AG04450 (cell line): Measurements from ENCODE around the gene KRTAP4-7. TPM values are rescaled to one million over a fixed set of nuclear protein-coding genes. Genes with fewer than 3 reads are reported as not detected.
"Not testable (repeated sequence)": the region's sequence is repeated elsewhere in the genome, so short reads cannot be mapped to it uniquely, and the experiment has no call there.

ENCODE experiments used
- CTCF ChIA-PET: fragments of 300-600, 350-600 bp; formaldehyde crosslinking; extraction: SDS; loops from one replicate; lab custom pipeline; 2022; ENCODE audit warnings: antibody characterized with exemption, inconsistent platforms; lab: Charles Lee
- POLR2A ChIA-PET: fragments of 350-600 bp; formaldehyde crosslinking; extraction: SDS; loops from one replicate; lab custom pipeline; 2021; ENCODE audit warnings: antibody characterized with exemption, inconsistent platforms; lab: Yijun Ruan, JAX
- DNase-seq: peaks from one replicate; pipeline ENCODE4 v3.0.0-alpha.2; 2011; ENCODE audit warnings: low read depth, low spot score
- H3K27ac ChIP-seq: one replicate; pipeline ENCODE4 v1.5.1; 2012; ENCODE audit warnings: low read depth, low read length, control low read depth
- H3K27me3 ChIP-seq: one replicate; pipeline ENCODE4 v1.6.0; 2012; ENCODE audit warnings: low read length; ENCODE audit not compliant: control insufficient read depth, insufficient read depth
- H3K4me3 ChIP-seq: 2 replicates; pipeline ENCODE4 v1.5.1; 2011; ENCODE audit warnings: mild to moderate bottlenecking, low read depth, low read length, control low read depth
- H3K9me3 ChIP-seq: 2 replicates; pipeline ENCODE4 v1.5.1; 2012; ENCODE audit warnings: low read length; ENCODE audit not compliant: control insufficient read depth, insufficient read depth
- CTCF ChIP-seq: IDR thresholded peaks from 2 replicates; pipeline ENCODE4 v1.5.1; 2011; ENCODE audit warnings: low read depth, low read length, control low read depth, inconsistent platforms
- polyA plus RNA-seq: library from polyadenylated mRNA; depleted of rRNA; stranded (reverse); fragments of >200 nt; gene quantifications from 2 replicates; pipeline ENCODE4 v1.2.3, GENCODE V29; 2011

Gene KRTAP4-7
- polyA plus RNA-seq, 1 experiment, result not detected

GRCh38 chr17:41116297-41116696 lies 32.3 kb downstream of the KRTAP4-7 start:
- ChIA-PET POLR2A (no interaction called here), CTCF (no interaction called here)
- Histone ChIP-seq H3K4me3 (no peak overlapping the region), H3K27ac (no peak overlapping the region), H3K9me3 (no peaks in the 10 kb centered on the region), H3K27me3 (no peaks in the 10 kb centered on the region)
- TF ChIP-seq CTCF, result no peak
- DNase-seq, result no peak

GRCh38 chr17:41117846-41118386 lies 34.0 kb downstream of the KRTAP4-7 start, which contains the start of gene KRTAP4-11:
TSS of gene KRTAP4-11 (minus strand) at chr17:41118373. CDS start at chr17:41118315, 58 bp downstream.
- DNase-seq, POLR2A ChIA-PET, CTCF ChIA-PET, H3K4me3 ChIP-seq, H3K27ac ChIP-seq, H3K27me3 ChIP-seq, H3K9me3 ChIP-seq: not testable (repeated sequence)

GRCh38 chr17:41118721-41119120 lies 34.8 kb downstream of the KRTAP4-7 start:
- ChIA-PET CTCF (no interaction called here), POLR2A (no interaction called here)
- TF ChIP-seq CTCF, result no peak
- no peaks in the 10 kb centered on the region for H3K27me3 ChIP-seq
- no peak for DNase-seq
- no peak overlapping the region for H3K27ac ChIP-seq
- no peaks in the 10 kb centered on the region for H3K9me3 ChIP-seq
- H3K4me3 ChIP-seq, result no peak overlapping the region

GRCh38 chr17:41119696-41120690 lies 36.0 kb downstream of the KRTAP4-7 start:
- H3K27me3 ChIP-seq, DNase-seq, H3K27ac ChIP-seq, H3K9me3 ChIP-seq, H3K4me3 ChIP-seq, CTCF ChIA-PET, POLR2A ChIA-PET: not testable (repeated sequence)

GRCh38 chr17:41121742-41122141 lies 37.8 kb downstream of the KRTAP4-7 start:
- no peak overlapping the region for H3K4me3 ChIP-seq
- TF ChIP-seq CTCF, result no peak
- CTCF ChIA-PET, result no interaction called here
- no peaks in the 10 kb centered on the region for H3K27me3 ChIP-seq
- POLR2A ChIA-PET, result no interaction called here
- no peak for DNase-seq
- H3K27ac ChIP-seq, result no peak overlapping the region
- no peaks in the 10 kb centered on the region for H3K9me3 ChIP-seq

GRCh38 chr17:41123292-41123990 lies 39.5 kb downstream of the KRTAP4-7 start:
- CTCF ChIA-PET, H3K27me3 ChIP-seq, H3K9me3 ChIP-seq, POLR2A ChIA-PET, DNase-seq, H3K4me3 ChIP-seq, H3K27ac ChIP-seq: not testable (repeated sequence)

- H3K4me3 ChIP-seq, H3K27ac ChIP-seq, H3K27me3 ChIP-seq, POLR2A ChIA-PET, DNase-seq, H3K9me3 ChIP-seq: not testable (repeated sequence)
- CTCF ChIA-PET, result interaction anchor here (1.2 kb wide), 1 partner anchor 425 kb away, joined by 6 read pairs; no protein-coding TSS in a partner anchor
Measured at GRCh38 chr17:41123991-41124371, 40.0 kb downstream of the KRTAP4-7 start, which contains the start of gene KRTAP4-12. TSS of gene KRTAP4-12 (minus strand) at chr17:41124182. CDS start at chr17:41124122, 60 bp downstream.
